Heart left ventricle (tissue), 13 donors: Measurements from ENCODE around the gene MAPK1IP1L.

ENCODE experiments used
- CTCF ChIP-seq, 12 donors: fragments of 200-600 bp; sonication (generic) in 4 of 12; IDR thresholded peaks; one replicate each; pipeline versions ENCODE4 v1.5.0 to v1.8.0; 2018 to 2022; ENCODE audit warnings: antibody characterized with exemption in 12 of 12, mild to moderate bottlenecking in 5 of 12
- POLR2A ChIP-seq, 2 donors: fragments of 450-650 bp; IDR thresholded peaks; one replicate each; pipeline ENCODE4 v1.6.1; 2017; ENCODE audit warnings: antibody characterized with exemption in 2 of 2, mild to moderate bottlenecking in 2 of 2, moderate library complexity in 2 of 2
- donor health status: ischemic (EF 13 %, LVEDD 7.1; RV severe dilation, severe dysfunction).
- donor health status: DM: no; HTN: yes; CAD: no.
- donor health status: DM: no; HTN: no; CAD: no.
- donor health status: ischemic (EF 25% LVEDD 6.9; RV normal size, moderate dysfunction).
- donor health status: ischemic (EF 25% LVEDD 5.7; RV mildly dilated, moderate dysfunction).
- donor health status: ischemic (EF 35%, LVEDD 5.7; RV mildly dilated, moderate dysfunction).
- donor health status: nonischemic (EF 11% LVEDD 7.7; RV severe dilation, severe dysfunction).
- donor health status: DM: yes; HTN: yes; CAD: no.
- donor health status: PGD.
- donor health status: ischemic (EF 29% LVEDD 5.4; RV normal size, mild dysfunction).
- donor health status: nonischemic (EF 23%, LVEDD 6.1; RV moderate dilation, normal function).

GRCh38 chr14:55102141-55102621 lies 50.7 kb downstream of the MAPK1IP1L start:
- TF ChIP-seq POLR2A (IDR thresholded peaks at IDR 0.05), result peak in 1 of 2 donors; percentile 23
- TF ChIP-seq CTCF (IDR thresholded peaks at IDR 0.05), result no peak
